Measurements from ENCODE around the gene COA8. TPM values are rescaled to one million over a fixed set of nuclear protein-coding genes. Genes with fewer than 3 reads are reported as not detected.

The COA8 gene
- total and polyA plus RNA-seq, 11 donors = 30.6 to 109 (median 45.9) TPM

- H3K27ac ChIP-seq = peak overlapping the region in 4 of 12 donors; percentile 59 to 82 (median 69)
- DNase-seq (no peak), ATAC-seq (no peak)
- H3K9me3 ChIP-seq = no peaks in the 10 kb centered on the region
- peaks cover 6 to 57% (median 41%) of the 10 kb centered on the region in 12 donors for H3K4me1 ChIP-seq
- no peaks in the 10 kb centered on the region for H3K27me3 ChIP-seq
- no peak for TF ChIP-seq CTCF (IDR thresholded peaks at IDR 0.05)
- no peak for TF ChIP-seq POLR2A (IDR thresholded peaks at IDR 0.05)
- intact Hi-C loops (cut with DNase I) = loop anchor here in 5 of 10 donors (5.0 to 10.0 kb wide), 4 partner anchors 49 to 91 kb away; partner anchors contain the start of genes XRCC3 (in 1 of the 5) and ZFYVE21 (in 1 of the 5)
- 78 to 95% (median 87%) methylated on average over 5 of the region's 5 CpGs for WGBS, 4 donors
- peaks cover 0 to 2% (median 0%) of the 10 kb centered on the region in 9 donors for H3K36me3 ChIP-seq
- no peak overlapping the region for H3K4me3 ChIP-seq
These were observed 63.5 kb downstream of the COA8 start for GRCh38 chr14:103626146-103626850.

- H3K36me3 ChIP-seq = peaks cover 0 to 11% (median 1%) of the 10 kb centered on the region in 9 donors
- TF ChIP-seq CTCF (IDR thresholded peaks at IDR 0.05) (no peak), POLR2A (IDR thresholded peaks at IDR 0.05) (no peak)
- ATAC-seq (no peak), DNase-seq (peak in 1 of 5 donors; percentile 29)
- H3K9me3 ChIP-seq = no peaks in the 10 kb centered on the region
- intact Hi-C loops (cut with DNase I) = loop anchor here in 5 of 10 donors (5.0 to 10.0 kb wide), 4 partner anchors 50 to 90 kb away; partner anchors contain the start of genes XRCC3 (in 1 of the 5) and ZFYVE21 (in 1 of the 5)
- 93 to 95% (median 95%) methylated on average over 16 of the region's 16 CpGs for WGBS, 4 donors
- peak overlapping the region; percentile 97 to 100 (median 99) for H3K27ac ChIP-seq
- peaks cover 6 to 67% (median 48%) of the 10 kb centered on the region in 12 donors for H3K4me1 ChIP-seq
- H3K4me3 ChIP-seq = peak overlapping the region in 3 of 12 donors; percentile 89 to 98 (median 89)
- H3K27me3 ChIP-seq = no peaks in the 10 kb centered on the region
These were observed 64.6 kb downstream of the COA8 start for GRCh38 chr14:103627073-103628025.

- peak; percentile 67 to 90 (median 86) for DNase-seq
- 2 to 9% (median 7%) methylated on average over 15 to 31 of the region's 31 CpGs for WGBS, 4 donors
- intact Hi-C loops (cut with DNase I) = loop anchor here in 5 of 10 donors (5.0 to 10.0 kb wide), 4 partner anchors 51 to 89 kb away; partner anchors contain the start of genes XRCC3 (in 1 of the 5) and ZFYVE21 (in 1 of the 5)
- Histone ChIP-seq H3K4me3 (peak overlapping the region; percentile 83 to 100 (median 95)), H3K9me3 (no peaks in the 10 kb centered on the region), H3K27ac (peak overlapping the region; percentile 97 to 100 (median 99)), H3K27me3 (no peaks in the 10 kb centered on the region), H3K36me3 (peaks cover 0 to 20% (median 5%) of the 10 kb centered on the region in 9 donors), H3K4me1 (peaks cover 6 to 75% (median 56%) of the 10 kb centered on the region in 12 donors)
- TF ChIP-seq POLR2A (IDR thresholded peaks at IDR 0.05) (peak in 1 of 2 donors; percentile 48), CTCF (IDR thresholded peaks at IDR 0.05) (no peak)
- ATAC-seq = peak; percentile 48 to 69 (median 65)
These were observed 65.5 kb downstream of the COA8 start for GRCh38 chr14:103628221-103628683.

Data from heart left ventricle (tissue), 16 donors.